Lung (tissue), 12 donors: ENCODE results near the gene GNB5. TPM values are rescaled to one million over a fixed set of nuclear protein-coding genes. Genes with fewer than 3 reads are reported as not detected.

Source experiments
- ATAC-seq: fragments of 200-7000 bp; cut with Tn5 transposase; one replicate; pipeline ENCODE4 v1.9.1; 2020; ENCODE audit warnings: moderate number of reproducible peaks; ENCODE audit not compliant: insufficient read depth, low FRiP score
- DNase-seq, 3 donors: peaks; one replicate each; pipeline ENCODE4 v3.0.0-alpha.2; 2013 to 2017
- H3K27ac ChIP-seq, 2 donors: one replicate each; pipeline ENCODE4 v1.5.1; 2013; ENCODE audit warnings: mild to moderate bottlenecking in 2 of 2, moderate library complexity in 2 of 2, control low read depth in 1 of 2, inconsistent platforms in 1 of 2, low read depth in 1 of 2, low read length in 1 of 2
- H3K27me3 ChIP-seq, 3 donors: one replicate each; pipeline ENCODE4 v1.5.1; 2013; ENCODE audit warnings: low read length in 2 of 3; ENCODE audit not compliant: control insufficient read depth in 3 of 3, insufficient read depth in 3 of 3
- H3K36me3 ChIP-seq, 4 donors: one replicate each; pipeline ENCODE4 v1.5.1; 2013; ENCODE audit warnings: low read length in 4 of 4, mild to moderate bottlenecking in 1 of 4, moderate library complexity in 1 of 4; ENCODE audit not compliant: control insufficient read depth in 4 of 4, insufficient read depth in 4 of 4
- H3K4me1 ChIP-seq, 5 donors: one replicate each; pipeline ENCODE4 v1.5.1; 2013; ENCODE audit warnings: low read length in 5 of 5, mild to moderate bottlenecking in 2 of 5, moderate library complexity in 1 of 5; ENCODE audit not compliant: control insufficient read depth in 5 of 5, insufficient read depth in 5 of 5
- H3K4me3 ChIP-seq: one replicate; pipeline ENCODE4 v1.5.1; 2013; ENCODE audit warnings: mild to moderate bottlenecking, control low read depth, moderate library complexity
- H3K9ac ChIP-seq, 2 donors: one replicate each; pipeline ENCODE4 v1.5.1; 2013; ENCODE audit warnings: low read length in 2 of 2, control low read depth in 1 of 2; ENCODE audit not compliant: insufficient read depth in 1 of 2
- H3K9me3 ChIP-seq, 4 donors: one replicate each; pipeline ENCODE4 v1.5.1; 2013; ENCODE audit warnings: low read length in 3 of 4, mild to moderate bottlenecking in 1 of 4, moderate library complexity in 1 of 4; ENCODE audit not compliant: control insufficient read depth in 4 of 4, insufficient read depth in 3 of 4
- CTCF ChIP-seq: IDR thresholded peaks from 2 replicates; pipeline ENCODE4 v1.5.1; 2012; ENCODE audit warnings: mild to moderate bottlenecking; ENCODE audit errors: control extremely low read depth, extremely low read depth
- WGBS, 2 donors: extraction: QIAGEN DNeasy Blood & Tissue Kit; methylation state at CpG; one replicate each; pipeline ENCODE4 v1.1.7; 2013; 5-methylcytosine and 5-hydroxymethylcytosine counted together
- polyA plus RNA-seq, 2 donors: library from polyadenylated mRNA; stranded (reverse); fragments of 200-250 nt; gene quantifications; one replicate each; pipeline ENCODE4 v1.2.1, GENCODE V29; 2013
- total RNA-seq, 2 donors: library from RNA; depleted of rRNA in 1 of 2; stranded (reverse); fragments of >200 nt in 1 of 2; gene quantifications; one replicate each; pipeline ENCODE4 v1.2.1, GENCODE V29; 2014 to 2021
- donor health status: control.
- donor health status: control.
- donor health status: Bipolar disorder and iron deficiency.
- donor health status: healthy.
- donor health status: DM: yes; HTN: yes; CAD: no.

Gene GNB5
- total and polyA plus RNA-seq, 4 donors, result 8.0 to 21.5 (median 11.2) TPM

DNA sequence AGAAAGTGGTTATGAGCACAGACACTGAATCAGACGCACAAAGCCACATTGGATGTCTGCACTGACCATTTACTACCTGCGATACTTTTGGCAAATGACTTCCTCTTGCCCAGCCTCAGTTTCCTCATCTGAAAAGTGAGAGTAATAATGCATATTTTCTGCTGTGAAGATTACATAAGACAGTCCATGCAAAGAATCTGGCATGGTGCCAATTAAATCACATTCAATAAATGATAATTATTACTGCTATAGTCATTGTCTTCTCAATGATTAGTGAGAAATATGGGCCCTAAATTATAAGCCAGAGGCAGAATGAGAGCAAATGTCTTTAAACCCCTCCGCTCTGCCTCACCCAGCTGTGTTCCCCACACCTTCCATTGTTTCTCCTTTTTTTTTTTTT is 62.6 kb downstream of the GNB5 start:
- Histone ChIP-seq H3K36me3 (peaks cover 0 to 4% (median 0%) of the 10 kb centered on the region in 4 donors), H3K9me3 (no peaks in the 10 kb centered on the region), H3K4me1 (no peaks in the 10 kb centered on the region), H3K27ac (no peak overlapping the region), H3K4me3 (no peak overlapping the region), H3K9ac (no peak overlapping the region), H3K27me3 (no peaks in the 10 kb centered on the region)
- ATAC-seq, result no peak
- DNase-seq, result no peak
- TF ChIP-seq CTCF, result no peak
- 95 to 96% methylated on average over 3 of the region's 3 CpGs for WGBS, 2 donors

DNA sequence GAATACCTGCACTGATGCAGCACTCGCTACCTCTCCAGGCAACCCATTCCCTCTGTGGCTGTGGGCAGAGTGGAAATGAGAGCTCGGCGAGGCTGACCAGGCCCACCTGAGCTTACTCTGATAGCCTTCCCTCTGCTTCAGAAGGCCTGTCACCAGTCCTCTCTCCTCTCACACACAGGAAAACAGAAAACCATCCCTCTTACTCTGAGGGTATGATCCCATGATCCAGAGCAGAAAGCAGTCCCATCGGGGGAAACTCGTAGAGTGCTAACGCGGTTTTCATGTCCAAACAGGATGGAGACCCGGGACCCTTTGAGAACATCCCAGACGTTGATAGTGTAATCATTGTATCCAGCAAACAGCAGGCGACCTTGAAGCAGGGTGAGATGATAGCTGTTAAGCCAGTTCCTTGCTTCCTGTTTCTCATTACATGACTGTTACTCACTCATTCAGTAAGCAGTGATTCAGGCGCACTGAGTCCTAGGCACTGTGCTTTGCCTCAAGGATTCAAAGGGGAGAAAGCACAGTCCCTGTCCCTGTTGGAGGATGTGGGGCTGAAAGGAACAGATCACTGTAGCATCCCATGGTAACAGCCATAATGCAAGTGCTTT is 66.8 kb downstream of the GNB5 start:
- TF ChIP-seq CTCF, result no peak
- Histone ChIP-seq H3K27me3 (no peaks in the 10 kb centered on the region), H3K27ac (no peak overlapping the region), H3K9me3 (no peaks in the 10 kb centered on the region), H3K4me1 (no peaks in the 10 kb centered on the region), H3K9ac (no peak overlapping the region), H3K4me3 (no peak overlapping the region), H3K36me3 (peaks cover 0 to 1% (median 0%) of the 10 kb centered on the region in 4 donors)
- DNase-seq (no peak), ATAC-seq (no peak)
- WGBS, 2 donors, result 75 to 80% methylated on average over 11 of the region's 11 CpGs

DNA sequence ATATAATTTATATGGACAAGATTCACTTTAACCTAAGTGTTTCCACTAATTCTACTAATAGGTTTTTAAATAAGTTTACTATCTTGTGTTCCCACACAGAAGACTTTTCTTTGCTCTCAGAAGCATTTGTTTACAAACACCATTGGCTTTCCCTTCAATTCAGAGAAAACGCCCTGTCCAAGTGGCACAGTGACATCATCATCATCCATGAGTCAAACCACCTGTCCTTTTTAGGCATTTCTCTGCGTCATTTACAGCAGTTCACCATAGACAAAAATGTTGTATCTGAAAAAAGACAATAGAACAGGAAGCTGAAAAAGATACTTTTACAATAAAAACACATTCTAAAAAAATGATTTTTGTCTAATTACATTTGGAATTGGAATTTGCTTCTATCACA is 69.3 kb downstream of the GNB5 start:
- Histone ChIP-seq H3K4me3 (no peak overlapping the region), H3K4me1 (no peaks in the 10 kb centered on the region), H3K9me3 (no peaks in the 10 kb centered on the region), H3K9ac (no peak overlapping the region), H3K27ac (no peak overlapping the region), H3K36me3 (peaks cover 0 to 1% (median 0%) of the 10 kb centered on the region in 4 donors), H3K27me3 (no peaks in the 10 kb centered on the region)
- 86 to 96% methylated on average over 2 of the region's 2 CpGs for WGBS, 2 donors
- no peak for TF ChIP-seq CTCF
- DNase-seq, result no peak
- no peak for ATAC-seq

DNA sequence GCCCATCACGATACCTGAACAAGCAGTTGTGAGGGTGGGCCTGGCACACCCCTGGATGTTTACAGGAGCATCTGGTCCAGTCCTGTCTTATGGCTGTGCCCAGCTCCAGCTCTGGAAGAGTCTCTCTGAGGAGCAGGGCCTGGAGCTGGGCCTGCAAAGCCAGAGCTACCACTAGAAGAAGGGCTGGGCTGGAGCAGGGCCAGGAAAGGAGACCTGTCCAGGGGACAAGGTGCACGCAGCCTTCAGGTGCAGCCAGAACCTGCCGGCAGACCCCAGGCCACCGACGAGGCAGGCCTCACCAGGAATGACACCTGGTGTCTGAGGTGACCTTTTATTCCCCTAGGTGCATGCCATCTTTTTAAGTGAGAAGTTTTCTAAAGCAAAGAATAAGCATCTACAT is 70.2 kb downstream of the GNB5 start:
- H3K36me3 ChIP-seq, result peaks cover 0 to 1% (median 0%) of the 10 kb centered on the region in 4 donors
- H3K27me3 ChIP-seq, result no peaks in the 10 kb centered on the region
- H3K27ac ChIP-seq, result no peak overlapping the region
- DNase-seq, result no peak
- ATAC-seq, result no peak
- H3K4me1 ChIP-seq, result no peaks in the 10 kb centered on the region
- TF ChIP-seq CTCF, result no peak
- H3K9ac ChIP-seq, result no peak overlapping the region
- H3K4me3 ChIP-seq, result no peak overlapping the region
- no peaks in the 10 kb centered on the region for H3K9me3 ChIP-seq
- WGBS, 2 donors, result 92 to 98% methylated on average over 5 of the region's 5 CpGs
